ENCODE data around the gene PPFIBP1.

Gene PPFIBP1

GRCh38 chr12:27688671-27689070 is 164.7 kb downstream of the PPFIBP1 start:
- no peak for TF ChIP-seq CTCF (IDR thresholded peaks at IDR 0.05; ENCODE audit: low read depth, low read length, missing control alignments)
- no peak for DNase-seq (ENCODE audit: extremely low read depth, low read depth)
- H3K4me3 ChIP-seq (replicated peaks; ENCODE audit: low read depth, low read length): no peak overlapping the region

- DNase-seq (ENCODE audit: extremely low read depth, low read depth): no peak
- H3K4me3 ChIP-seq (replicated peaks; ENCODE audit: low read depth, low read length): no peak overlapping the region
- TF ChIP-seq CTCF (IDR thresholded peaks at IDR 0.05; ENCODE audit: low read depth, low read length, missing control alignments): no peak
Observed at GRCh38 chr12:27689558-27690180, 165.7 kb downstream of the PPFIBP1 start.

GRCh38 chr12:27693403-27693802 is 169.4 kb downstream of the PPFIBP1 start:
- TF ChIP-seq CTCF (IDR thresholded peaks at IDR 0.05; ENCODE audit: low read depth, low read length, missing control alignments): no peak

GRCh38 chr12:27695556-27696292 is 171.7 kb downstream of the PPFIBP1 start:
- no peak for TF ChIP-seq CTCF (IDR thresholded peaks at IDR 0.05; ENCODE audit: low read depth, low read length, missing control alignments)
- no peak overlapping the region for H3K4me3 ChIP-seq (replicated peaks; ENCODE audit: low read depth, low read length)
- DNase-seq (ENCODE audit: extremely low read depth, low read depth): no peak

More at GRCh38 chr12:27693403-27693802, 169.4 kb downstream of the PPFIBP1 start:
- H3K4me3 ChIP-seq (replicated peaks; ENCODE audit: low read depth, low read length): no peak overlapping the region
- DNase-seq (ENCODE audit: extremely low read depth, low read depth): no peak

GRCh38 chr12:27696293-27696652 is 172.3 kb downstream of the PPFIBP1 start, which contains the start of gene REP15:
TSS of gene REP15 (plus strand) at chr12:27696447. CDS start at chr12:27696563, 116 bp downstream.
- DNase-seq (ENCODE audit: extremely low read depth, low read depth): no peak
- H3K4me3 ChIP-seq (replicated peaks; ENCODE audit: low read depth, low read length): no peak within 1 kb of the TSS
- no peak for TF ChIP-seq CTCF (IDR thresholded peaks at IDR 0.05; ENCODE audit: low read depth, low read length, missing control alignments)

- no peak overlapping the region for H3K4me3 ChIP-seq (replicated peaks; ENCODE audit: low read depth, low read length)
- TF ChIP-seq CTCF (IDR thresholded peaks at IDR 0.05; ENCODE audit: low read depth, low read length, missing control alignments): no peak
- no peak for DNase-seq (ENCODE audit: extremely low read depth, low read depth)
Observed at GRCh38 chr12:27696864-27697564, 173.0 kb downstream of the PPFIBP1 start.

Data from HFF-Myc (cell line).